ENCODE measurements around the gene DPEP3.

Gene DPEP3

DNA sequence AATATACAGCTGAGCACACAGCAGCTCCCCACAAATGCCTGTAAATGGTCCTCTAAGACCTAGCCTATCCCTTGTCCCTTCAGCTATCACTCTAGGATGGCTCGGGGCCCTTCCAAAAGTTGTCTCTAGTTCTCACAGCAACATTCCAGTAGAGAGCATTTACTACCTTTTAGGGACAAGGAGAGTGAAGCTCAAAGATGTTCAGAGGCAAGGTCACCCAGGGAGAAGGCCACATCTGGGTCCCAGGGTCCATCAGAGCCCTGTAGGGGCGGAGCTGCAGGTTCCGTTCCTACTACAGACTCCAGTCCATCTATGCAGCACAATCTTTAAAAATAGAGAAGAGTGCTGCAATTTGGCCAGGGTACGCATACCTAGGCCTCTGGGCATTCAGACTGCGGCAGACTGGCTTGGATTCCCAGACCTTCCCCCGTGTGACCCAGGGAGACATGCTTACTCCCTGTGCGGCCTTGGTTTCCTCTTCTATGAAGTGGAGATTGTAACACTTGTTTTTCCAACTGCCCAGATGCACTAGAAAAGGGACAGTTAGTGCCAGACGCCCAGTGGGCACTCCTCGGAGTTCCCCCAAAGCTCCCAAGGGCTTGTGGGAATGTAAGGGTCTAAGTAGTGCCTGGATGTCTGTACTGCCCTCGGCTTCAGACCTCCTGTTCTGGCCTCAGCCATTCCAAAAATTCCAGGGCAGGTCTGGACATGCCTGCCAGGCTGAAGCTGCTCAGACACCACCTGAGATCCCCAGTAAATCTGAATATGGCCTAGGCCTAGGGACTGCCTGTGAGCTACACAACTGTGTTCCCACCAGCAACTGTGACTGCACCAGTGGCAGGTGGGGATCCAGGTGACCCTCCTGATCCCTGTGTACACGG is 14.4 kb downstream of the DPEP3 start:
- TF ChIP-seq, protein P1, sequence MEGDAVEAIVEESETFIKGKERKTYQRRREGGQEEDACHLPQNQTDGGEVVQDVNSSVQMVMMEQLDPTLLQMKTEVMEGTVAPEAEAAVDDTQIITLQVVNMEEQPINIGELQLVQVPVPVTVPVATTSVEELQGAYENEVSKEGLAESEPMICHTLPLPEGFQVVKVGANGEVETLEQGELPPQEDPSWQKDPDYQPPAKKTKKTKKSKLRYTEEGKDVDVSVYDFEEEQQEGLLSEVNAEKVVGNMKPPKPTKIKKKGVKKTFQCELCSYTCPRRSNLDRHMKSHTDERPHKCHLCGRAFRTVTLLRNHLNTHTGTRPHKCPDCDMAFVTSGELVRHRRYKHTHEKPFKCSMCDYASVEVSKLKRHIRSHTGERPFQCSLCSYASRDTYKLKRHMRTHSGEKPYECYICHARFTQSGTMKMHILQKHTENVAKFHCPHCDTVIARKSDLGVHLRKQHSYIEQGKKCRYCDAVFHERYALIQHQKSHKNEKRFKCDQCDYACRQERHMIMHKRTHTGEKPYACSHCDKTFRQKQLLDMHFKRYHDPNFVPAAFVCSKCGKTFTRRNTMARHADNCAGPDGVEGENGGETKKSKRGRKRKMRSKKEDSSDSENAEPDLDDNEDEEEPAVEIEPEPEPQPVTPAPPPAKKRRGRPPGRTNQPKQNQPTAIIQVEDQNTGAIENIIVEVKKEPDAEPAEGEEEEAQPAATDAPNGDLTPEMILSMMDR (conservative IDR thresholded peaks at IDR 0.05; ENCODE audit: low read depth, low read length) = no peak
- peak overlapping the region; percentile 8; the same call in 1 of the 2 replicates for H3K4me2 ChIP-seq
- no peak overlapping the region for H2AFZ ChIP-seq (ENCODE audit: low read depth)
- peaks cover 50% of the 10 kb centered on the region for H3K4me1 ChIP-seq (ENCODE audit: low read depth, poor library complexity, severe bottlenecking)
- H3K4me3 ChIP-seq (IDR thresholded peaks at IDR 0.05; ENCODE audit: insufficient read depth, low read depth, low read length) = no peak overlapping the region
- H3K36me3 ChIP-seq (ENCODE audit: insufficient read depth) = no peaks in the 10 kb centered on the region
- H3K27me3 ChIP-seq (ENCODE audit: insufficient read depth, low read depth) = no peaks in the 10 kb centered on the region
- H3K9ac ChIP-seq = no peak overlapping the region
- H3K27ac ChIP-seq = no peak overlapping the region
- H4K20me1 ChIP-seq (ENCODE audit: insufficient read depth) = no peaks in the 10 kb centered on the region
- H3K79me2 ChIP-seq (ENCODE audit: insufficient read depth, low read depth) = no peaks in the 10 kb centered on the region

DNA sequence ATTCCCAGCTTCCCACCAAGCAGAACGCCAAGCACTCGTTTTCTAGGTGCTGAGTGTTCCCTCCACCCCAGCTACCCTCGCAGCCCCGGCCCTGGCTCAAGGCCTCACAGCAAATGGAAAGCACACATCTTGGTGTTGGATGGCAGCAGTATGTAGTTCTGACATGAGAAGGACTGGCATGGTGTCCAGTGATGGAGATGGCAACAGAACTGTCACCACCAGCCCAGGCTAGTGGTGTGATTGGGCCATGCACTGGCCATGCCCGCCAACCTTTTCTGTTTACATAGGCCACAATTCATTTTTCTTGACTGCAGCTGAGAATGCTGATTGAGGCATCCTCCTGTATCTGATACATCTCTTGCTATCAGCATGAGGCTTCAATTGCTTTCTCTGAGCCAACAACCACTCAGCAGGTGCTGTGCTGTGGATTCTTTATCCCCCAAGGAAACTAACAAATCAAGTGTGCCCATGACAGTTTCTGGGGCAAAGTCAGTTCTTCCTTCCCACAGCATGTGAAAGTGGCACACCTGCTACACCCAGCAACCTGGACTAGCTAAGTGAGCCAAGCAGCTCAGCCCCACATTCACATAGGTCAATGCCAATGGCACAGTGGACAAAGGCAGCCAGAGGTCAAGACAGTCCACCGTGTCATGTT is 15.7 kb downstream of the DPEP3 start:
- Histone ChIP-seq H3K36me3 (ENCODE audit: insufficient read depth) (no peaks in the 10 kb centered on the region), H3K4me1 (ENCODE audit: low read depth, poor library complexity, severe bottlenecking) (peaks cover 50% of the 10 kb centered on the region), H3K27me3 (ENCODE audit: insufficient read depth, low read depth) (no peaks in the 10 kb centered on the region), H3K9ac (no peak overlapping the region), H4K20me1 (ENCODE audit: insufficient read depth) (no peaks in the 10 kb centered on the region), H3K4me2 (peak overlapping the region; percentile 31), H3K27ac (peak overlapping the region; percentile 31; the same call in 1 of the 2 replicates), H3K79me2 (ENCODE audit: insufficient read depth, low read depth) (no peaks in the 10 kb centered on the region), H3K4me3 (IDR thresholded peaks at IDR 0.05; ENCODE audit: insufficient read depth, low read depth, low read length) (no peak overlapping the region), H2AFZ (ENCODE audit: low read depth) (no peak overlapping the region)
- TF ChIP-seq, protein P1 (conservative IDR thresholded peaks at IDR 0.05; ENCODE audit: low read depth, low read length) = no peak

DNA sequence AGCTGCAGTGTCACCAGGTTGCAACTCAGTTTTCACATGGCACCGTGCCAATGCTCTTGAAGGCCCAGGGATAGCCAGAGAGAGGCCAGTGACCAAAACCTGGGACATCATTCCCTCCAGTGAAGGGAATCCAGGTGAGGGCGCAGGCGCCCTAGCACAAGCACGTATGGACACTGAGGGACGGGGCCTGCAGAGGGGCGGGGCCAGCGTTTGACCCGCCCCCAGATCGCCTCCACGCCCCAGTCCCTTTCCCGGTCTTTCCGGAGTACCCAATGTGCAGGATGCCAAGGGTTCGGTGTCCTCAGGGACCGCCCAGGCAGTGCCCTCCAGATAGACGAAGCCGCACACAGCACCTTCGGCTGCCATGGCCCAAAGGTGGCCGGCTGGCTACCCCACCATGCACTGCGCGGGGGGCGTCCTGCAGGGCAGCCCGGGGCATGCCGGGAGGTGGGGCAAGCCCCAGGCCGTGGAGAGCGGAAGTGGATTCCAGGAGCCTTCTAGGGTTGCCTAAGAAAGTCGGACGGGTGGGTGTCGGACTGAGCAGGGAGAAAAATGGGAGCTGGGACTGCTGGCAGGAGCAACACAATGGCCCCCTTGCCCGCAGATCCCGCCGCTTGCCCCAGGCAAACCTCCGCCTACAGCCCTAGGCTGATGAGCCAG is 16.5 kb downstream of the DPEP3 start:
- TF ChIP-seq, protein P1 (conservative IDR thresholded peaks at IDR 0.05; ENCODE audit: low read depth, low read length) = no peak
- Histone ChIP-seq H3K4me1 (ENCODE audit: low read depth, poor library complexity, severe bottlenecking) (peaks cover 50% of the 10 kb centered on the region), H3K27me3 (ENCODE audit: insufficient read depth, low read depth) (no peaks in the 10 kb centered on the region), H3K4me2 (peak overlapping the region; percentile 31; the same call in 1 of the 2 replicates), H2AFZ (ENCODE audit: low read depth) (no peak overlapping the region), H3K27ac (peak overlapping the region; percentile 11; the same call in 1 of the 2 replicates), H3K79me2 (ENCODE audit: insufficient read depth, low read depth) (no peaks in the 10 kb centered on the region), H3K4me3 (IDR thresholded peaks at IDR 0.05; ENCODE audit: insufficient read depth, low read depth, low read length) (no peak overlapping the region), H3K9ac (no peak overlapping the region), H4K20me1 (ENCODE audit: insufficient read depth) (no peaks in the 10 kb centered on the region), H3K36me3 (ENCODE audit: insufficient read depth) (no peaks in the 10 kb centered on the region)

DNA sequence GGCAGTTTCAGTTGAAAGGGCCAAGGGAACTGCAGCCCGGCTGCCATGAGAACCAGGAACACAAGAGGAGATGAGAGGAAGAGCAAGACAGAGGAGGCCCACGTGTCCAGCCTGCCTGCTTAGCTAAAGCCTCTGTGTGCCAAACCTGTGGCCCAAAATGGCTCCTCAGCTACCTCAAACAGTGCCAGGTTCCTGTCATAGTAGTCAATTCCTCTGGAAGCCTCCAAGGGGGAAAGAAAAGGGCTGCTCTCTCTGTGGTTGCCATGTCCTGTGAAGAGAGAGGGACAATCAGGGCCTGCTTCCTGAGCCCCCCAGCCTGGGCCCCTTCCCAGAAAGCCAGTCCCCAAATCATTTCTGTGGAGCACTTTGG is 17.0 kb downstream of the DPEP3 start:
- H3K36me3 ChIP-seq (ENCODE audit: insufficient read depth) = no peaks in the 10 kb centered on the region
- TF ChIP-seq, protein P1 (conservative IDR thresholded peaks at IDR 0.05; ENCODE audit: low read depth, low read length) = no peak
- peaks cover 50% of the 10 kb centered on the region for H3K4me1 ChIP-seq (ENCODE audit: low read depth, poor library complexity, severe bottlenecking)
- no peaks in the 10 kb centered on the region for H3K79me2 ChIP-seq (ENCODE audit: insufficient read depth, low read depth)
- peak overlapping the region; percentile 11; the same call in 1 of the 2 replicates for H3K27ac ChIP-seq
- H3K4me3 ChIP-seq (IDR thresholded peaks at IDR 0.05; ENCODE audit: insufficient read depth, low read depth, low read length) = no peak overlapping the region
- no peak overlapping the region for H3K9ac ChIP-seq
- H2AFZ ChIP-seq (ENCODE audit: low read depth) = no peak overlapping the region
- no peaks in the 10 kb centered on the region for H3K27me3 ChIP-seq (ENCODE audit: insufficient read depth, low read depth)
- peak overlapping the region; percentile 31; the same call in 1 of the 2 replicates for H3K4me2 ChIP-seq
- no peaks in the 10 kb centered on the region for H4K20me1 ChIP-seq (ENCODE audit: insufficient read depth)

Measured in KMS-11 (cell line).